ENCODE data around the gene TXNRD1.

DNA sequence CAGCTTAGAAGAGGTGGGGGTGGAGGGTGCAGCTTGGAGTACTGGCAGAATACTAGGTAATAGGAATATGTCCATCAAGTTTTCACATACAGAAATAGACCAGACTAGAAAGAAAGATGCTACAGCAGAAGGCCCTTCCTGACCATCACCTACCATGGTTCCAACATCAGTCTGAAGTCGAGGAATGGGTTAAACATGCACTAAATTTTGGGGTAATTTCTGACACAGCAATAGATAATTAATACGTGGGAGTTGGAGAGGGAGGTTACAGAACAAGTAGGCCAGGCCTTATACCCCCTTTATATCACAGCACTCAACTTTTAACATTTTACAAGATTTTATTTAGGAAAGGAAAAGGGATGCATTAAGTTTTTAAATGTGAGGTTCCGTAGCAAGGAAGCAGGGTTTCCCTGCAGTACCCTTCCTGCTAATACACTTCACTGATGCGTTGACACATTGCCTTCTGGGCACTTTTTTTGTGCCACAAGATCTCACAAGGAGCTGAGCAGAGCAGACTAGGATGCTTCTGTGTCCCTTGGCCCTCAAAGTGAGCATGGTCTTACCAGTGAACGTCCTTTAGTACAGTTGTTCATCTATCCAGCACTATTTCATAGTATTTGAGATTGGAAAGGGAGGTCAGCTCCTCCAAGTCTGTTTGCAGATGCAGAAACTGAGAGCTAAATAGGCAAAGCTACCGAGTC is 138.7 kb downstream of the TXNRD1 start:
- TF ChIP-seq, protein P1, sequence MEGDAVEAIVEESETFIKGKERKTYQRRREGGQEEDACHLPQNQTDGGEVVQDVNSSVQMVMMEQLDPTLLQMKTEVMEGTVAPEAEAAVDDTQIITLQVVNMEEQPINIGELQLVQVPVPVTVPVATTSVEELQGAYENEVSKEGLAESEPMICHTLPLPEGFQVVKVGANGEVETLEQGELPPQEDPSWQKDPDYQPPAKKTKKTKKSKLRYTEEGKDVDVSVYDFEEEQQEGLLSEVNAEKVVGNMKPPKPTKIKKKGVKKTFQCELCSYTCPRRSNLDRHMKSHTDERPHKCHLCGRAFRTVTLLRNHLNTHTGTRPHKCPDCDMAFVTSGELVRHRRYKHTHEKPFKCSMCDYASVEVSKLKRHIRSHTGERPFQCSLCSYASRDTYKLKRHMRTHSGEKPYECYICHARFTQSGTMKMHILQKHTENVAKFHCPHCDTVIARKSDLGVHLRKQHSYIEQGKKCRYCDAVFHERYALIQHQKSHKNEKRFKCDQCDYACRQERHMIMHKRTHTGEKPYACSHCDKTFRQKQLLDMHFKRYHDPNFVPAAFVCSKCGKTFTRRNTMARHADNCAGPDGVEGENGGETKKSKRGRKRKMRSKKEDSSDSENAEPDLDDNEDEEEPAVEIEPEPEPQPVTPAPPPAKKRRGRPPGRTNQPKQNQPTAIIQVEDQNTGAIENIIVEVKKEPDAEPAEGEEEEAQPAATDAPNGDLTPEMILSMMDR (IDR thresholded peaks at IDR 0.05) = no peak
- TF ChIP-seq POLR2A (IDR thresholded peaks at IDR 0.05) = no peak

All from Peyer's patch (tissue), 4 donors.